PC-3 (cell line): ENCODE results near the gene SMAP1. TPM values are rescaled to one million over a fixed set of nuclear protein-coding genes. Genes with fewer than 3 reads are reported as not detected.

Source experiments
- ATAC-seq: fragments of 200-7000 bp; cut with Tn5 transposase; 2 replicates; pipeline ENCODE4 v1.9.1; 2020; ENCODE audit warnings: mild to moderate bottlenecking, moderate library complexity
- BruUV-seq: library from RNA; stranded (reverse); fragments of 400-500 nt; replicated peaks from 2 replicates; lab custom pipeline; 2021; lab: Mats Ljungman, UMichigan
- CTCF ChIA-PET: fragments of 300-600 bp; sonication (Branson Sonifier 250); formaldehyde crosslinking; loops from one replicate; lab custom pipeline; 2022; ENCODE audit warnings: antibody characterized with exemption; lab: Charles Lee
- POLR2A ChIA-PET: fragments of 300-600 bp; sonication (Branson Sonifier 250); formaldehyde crosslinking; loops from one replicate; lab custom pipeline; 2022; ENCODE audit warnings: antibody characterized with exemption; ENCODE audit not compliant: unreplicated experiment; lab: Charles Lee
- DNase-seq: peaks from one replicate; pipeline ENCODE4 v3.0.0-alpha.2; 2015
- H2AFZ ChIP-seq: fragments of 300-600 bp; sonication (generic); 2 replicates; pipeline ENCODE4 v1.6.0; 2016; ENCODE audit warnings: antibody characterized with exemption, low read length
- H3F3A ChIP-seq: fragments of 300-600 bp; sonication (generic); one replicate; pipeline ENCODE4 v1.6.0; 2017; ENCODE audit warnings: antibody characterized with exemption, low read length, control low read depth, mild to moderate bottlenecking; ENCODE audit not compliant: unreplicated experiment
- H3K27ac ChIP-seq: fragments of 300-600 bp; sonication (generic); 2 replicates; pipeline ENCODE4 v1.5.1; 2016; ENCODE audit warnings: mild to moderate bottlenecking, low read length
- H3K27me3 ChIP-seq: fragments of 300-600 bp; sonication (generic); 2 replicates; pipeline ENCODE4 v1.6.1; 2016; ENCODE audit warnings: low read length, mixed read lengths
- H3K36me3 ChIP-seq: fragments of 300-600 bp; sonication (generic); 2 replicates; pipeline ENCODE4 v1.6.1; 2016; ENCODE audit warnings: low read depth, mixed run types, low read length, mixed read lengths
- H3K4me1 ChIP-seq: fragments of 300-600 bp; sonication (generic); 2 replicates; pipeline ENCODE4 v1.5.1; 2016; ENCODE audit warnings: low read length; ENCODE audit not compliant: insufficient read depth
- H3K4me2 ChIP-seq: fragments of 300-600 bp; sonication (generic); 2 replicates; pipeline ENCODE4 v1.6.0; 2016; ENCODE audit warnings: low read length
- H3K4me3 ChIP-seq: fragments of 300-600 bp; sonication (generic); 2 replicates; pipeline ENCODE4 v1.5.1; 2016; ENCODE audit warnings: mild to moderate bottlenecking, low read length, mixed read lengths
- H3K79me2 ChIP-seq: fragments of 300-600 bp; sonication (generic); 2 replicates; pipeline ENCODE4 v1.6.1; 2017; ENCODE audit warnings: low read length, mixed read lengths
- H3K9ac ChIP-seq: fragments of 300-600 bp; sonication (generic); 2 replicates; pipeline ENCODE4 v1.6.0; 2016; ENCODE audit warnings: mild to moderate bottlenecking, low read length
- H3K9me2 ChIP-seq: fragments of 300-600 bp; sonication (generic); replicated peaks from 2 replicates; pipeline ENCODE4 v1.6.1; 2016; ENCODE audit warnings: mixed run types, low read length, mixed read lengths
- H3K9me3 ChIP-seq: fragments of 300-600 bp; sonication (generic); 2 replicates; pipeline ENCODE4 v1.6.1; 2016; ENCODE audit warnings: low read length, mixed read lengths
- H4K20me1 ChIP-seq: fragments of 300-600 bp; sonication (generic); 2 replicates; pipeline ENCODE4 v1.6.1; 2016; ENCODE audit warnings: low read length, mixed read lengths
- CTCF ChIP-seq: fragments of 300-600 bp; sonication (generic); conservative IDR thresholded peaks from 2 replicates; pipeline ENCODE4 v1.5.1; 2017; ENCODE audit warnings: antibody characterized with exemption, low read depth, mild to moderate bottlenecking, low read length
- EZH2 ChIP-seq: fragments of 300-600 bp; sonication (generic); IDR thresholded peaks from one replicate; pipeline ENCODE4 v1.6.1; 2017; ENCODE audit warnings: antibody characterized with exemption, mild to moderate bottlenecking, low read length; ENCODE audit not compliant: unreplicated experiment
- EZH2phosphoT487 ChIP-seq: fragments of 300-600 bp; sonication (generic); IDR thresholded peaks from 2 replicates; pipeline ENCODE4 v1.6.1; 2018; ENCODE audit warnings: mild to moderate bottlenecking, antibody characterized with exemption, low read length, borderline replicate concordance
- intact Hi-C: fragments of 100-400 bp; cut with micrococcal nuclease; formaldehyde crosslinking; loops from 2 replicates; pipeline ENCODE4 v1.9.0; 2023
- total RNA-seq: library from RNA; depleted of rRNA; stranded (reverse); fragments of >200 nt; gene quantifications from 2 replicates; pipeline ENCODE4 v1.2.3, GENCODE V29; 2014

Gene SMAP1
- total RNA-seq, 1 experiment from 2014 or later = 15.7 TPM

- H3F3A ChIP-seq = no peaks in the 10 kb centered on the region
- no TSS peak for BruUV-seq
- ATAC-seq = no peak
- H2AFZ ChIP-seq = no peak overlapping the region
- no peak overlapping the region for H3K4me2 ChIP-seq
- H4K20me1 ChIP-seq = no peaks in the 10 kb centered on the region
- intact Hi-C loops = no loop called here
- TF ChIP-seq EZH2phosphoT487 (no peak), EZH2 (no peak), CTCF (no peak)
- ChIA-PET POLR2A (no interaction called here), CTCF (no interaction called here)
- no peaks in the 10 kb centered on the region for H3K79me2 ChIP-seq
- H3K9me3 ChIP-seq = no peaks in the 10 kb centered on the region
- H3K27ac ChIP-seq = no peak overlapping the region
- H3K4me1 ChIP-seq = no peaks in the 10 kb centered on the region
- DNase-seq = no peak
- no peaks in the 10 kb centered on the region for H3K36me3 ChIP-seq
- H3K27me3 ChIP-seq = no peaks in the 10 kb centered on the region
- H3K4me3 ChIP-seq = no peak overlapping the region
- no peaks in the 10 kb centered on the region for H3K9me2 ChIP-seq
- H3K9ac ChIP-seq = no peak overlapping the region
Measured at GRCh38 chr6:70779934-70780333, 112.3 kb downstream of the SMAP1 start.

GRCh38 chr6:70790483-70791224, 123.0 kb downstream of the SMAP1 start:
- ATAC-seq = no peak
- intact Hi-C loops = no loop called here
- TF ChIP-seq EZH2 (no peak), CTCF (no peak), EZH2phosphoT487 (no peak)
- H3K36me3 ChIP-seq = no peaks in the 10 kb centered on the region
- H3F3A ChIP-seq = no peaks in the 10 kb centered on the region
- no peak overlapping the region for H3K9ac ChIP-seq
- ChIA-PET POLR2A (no interaction called here), CTCF (no interaction called here)
- H3K27me3 ChIP-seq = no peaks in the 10 kb centered on the region
- H3K4me2 ChIP-seq = no peak overlapping the region
- BruUV-seq = no TSS peak
- no peak overlapping the region for H3K4me3 ChIP-seq
- H3K9me3 ChIP-seq = no peaks in the 10 kb centered on the region
- H3K9me2 ChIP-seq = no peaks in the 10 kb centered on the region
- no peak overlapping the region for H2AFZ ChIP-seq
- H3K4me1 ChIP-seq = no peaks in the 10 kb centered on the region
- no peaks in the 10 kb centered on the region for H3K79me2 ChIP-seq
- H3K27ac ChIP-seq = no peak overlapping the region
- DNase-seq = no peak
- H4K20me1 ChIP-seq = no peaks in the 10 kb centered on the region

GRCh38 chr6:70797625-70798024, 129.9 kb downstream of the SMAP1 start:
- ChIA-PET POLR2A (no interaction called here), CTCF (no interaction called here)
- no peak overlapping the region for H3K27ac ChIP-seq
- no peak overlapping the region for H2AFZ ChIP-seq
- H4K20me1 ChIP-seq = no peaks in the 10 kb centered on the region
- no peak for ATAC-seq
- H3K79me2 ChIP-seq = no peaks in the 10 kb centered on the region
- no peaks in the 10 kb centered on the region for H3K9me3 ChIP-seq
- TF ChIP-seq EZH2phosphoT487 = no peak
- no peak for TF ChIP-seq EZH2
- TF ChIP-seq CTCF = no peak
- DNase-seq = no peak
- no peak overlapping the region for H3K4me2 ChIP-seq
- H3K9ac ChIP-seq = no peak overlapping the region
- H3K4me1 ChIP-seq = no peaks in the 10 kb centered on the region
- no peaks in the 10 kb centered on the region for H3F3A ChIP-seq
- H3K4me3 ChIP-seq = no peak overlapping the region
- intact Hi-C loops = no loop called here
- no peaks in the 10 kb centered on the region for H3K9me2 ChIP-seq
- no peaks in the 10 kb centered on the region for H3K36me3 ChIP-seq
- BruUV-seq = no TSS peak
- H3K27me3 ChIP-seq = no peaks in the 10 kb centered on the region
